Gastrocnemius medialis (tissue), 4 donors: Measurements from ENCODE around the gene ZCCHC12.

Experiments used
- CTCF ChIP-seq, 5 experiments: fragments of 450-650 bp in 3 of 5; fragments of 200-600 bp in 2 of 5; sonication (generic) in 2 of 5; IDR thresholded peaks in 4 of 5; conservative IDR thresholded peaks in 1 of 5; 1 replicate in 4 of 5; 2 replicates in 1 of 5; pipeline ENCODE4 v1.5.1; 2016 to 2019; ENCODE audit warnings: antibody characterized with exemption in 5 of 5, mild to moderate bottlenecking in 3 of 5, moderate library complexity in 3 of 5
- POLR2A ChIP-seq, 2 donors: fragments of 450-650 bp; IDR thresholded peaks; one replicate each; pipeline ENCODE4 v1.6.1; 2017; ENCODE audit warnings: antibody characterized with exemption in 2 of 2, mild to moderate bottlenecking in 2 of 2, moderate library complexity in 2 of 2

DNA sequence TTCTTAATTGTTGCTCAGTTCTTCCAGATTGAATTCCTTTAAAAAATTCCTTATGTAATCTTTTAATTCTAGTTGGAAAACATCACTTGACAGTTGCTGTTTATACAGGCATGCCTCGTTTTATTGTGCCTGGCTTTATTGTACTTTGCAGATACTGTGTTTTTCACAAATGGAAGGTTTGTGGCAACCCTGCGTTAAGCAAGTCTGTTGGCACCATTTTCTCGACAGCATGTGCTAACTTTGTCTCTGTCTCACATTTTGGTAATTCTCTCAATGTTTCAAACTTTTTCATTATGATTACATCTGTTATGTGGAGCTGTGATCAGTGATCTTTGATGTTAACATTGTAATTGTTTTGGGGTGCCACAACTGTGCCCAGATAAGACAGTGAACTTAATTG, 33.4 kb downstream of the ZCCHC12 start:
- TF ChIP-seq CTCF (IDR thresholded peaks at IDR 0.05 in 4 of 5, conservative IDR thresholded peaks at IDR 0.05 in 1 of 5) (no peak), POLR2A (IDR thresholded peaks at IDR 0.05) (no peak)
